H1 (cell line): ENCODE results near the gene POU2AF3. TPM values are rescaled to one million over a fixed set of nuclear protein-coding genes. Genes with fewer than 3 reads are reported as not detected.

Source experiments
- CTCF ChIA-PET: fragments of 300-600 bp; sonication (Branson Sonifier 250); formaldehyde crosslinking; loops from one replicate; lab custom pipeline; 2021; ENCODE audit not compliant: partially characterized antibody; lab: Charles Lee
- POLR2A ChIA-PET: fragments of 300-600 bp; sonication (Branson Sonifier 250); formaldehyde crosslinking; loops from one replicate; lab custom pipeline; 2021; ENCODE audit warnings: inconsistent platforms; ENCODE audit not compliant: partially characterized antibody; lab: Charles Lee
- DNase-seq, 2 experiments: peaks; one replicate each; pipeline versions ENCODE4 v3.0.0 to v3.0.0-alpha.2; 2010 to 2022; ENCODE audit warnings: low spot score in 2 of 2, low read depth in 1 of 2, mixed read lengths in 1 of 2
- FAIRE-seq: peaks from 2 replicates; lab custom pipeline; 2011; peaks lifted over from hg19 to GRCh38; lab: Jason Lieb, UNC
- H2AFZ ChIP-seq: 2 replicates; pipeline ENCODE4 v1.8.1; 2012; ENCODE audit warnings: low read length, inconsistent platforms
- H2AK5ac ChIP-seq: 2 replicates; pipeline ENCODE4 v1.6.1; 2013; ENCODE audit warnings: low read depth, low read length
- H2BK120ac ChIP-seq: replicated peaks from 2 replicates; pipeline ENCODE3; 2013; ENCODE audit warnings: low read depth, low read length, inconsistent platforms
- H2BK12ac ChIP-seq: 2 replicates; pipeline ENCODE4 v1.6.1; 2013; ENCODE audit warnings: low read depth, low read length
- H2BK15ac ChIP-seq: 2 replicates; pipeline ENCODE4 v1.6.1; 2013; ENCODE audit warnings: low read length
- H2BK20ac ChIP-seq: 2 replicates; pipeline ENCODE4 v1.6.1; 2013; ENCODE audit warnings: low read length
- H2BK5ac ChIP-seq: 2 replicates; pipeline ENCODE4 v1.6.1; 2013; ENCODE audit warnings: low read depth, low read length
- H3K14ac ChIP-seq: 2 replicates; pipeline ENCODE4 v1.6.1; 2013; ENCODE audit warnings: inconsistent platforms; ENCODE audit not compliant: insufficient read length
- H3K18ac ChIP-seq: 2 replicates; pipeline ENCODE4 v1.6.1; 2013; ENCODE audit warnings: low read length; ENCODE audit errors: extremely low read depth
- H3K23ac ChIP-seq: 2 replicates; pipeline ENCODE4 v1.6.1; 2013; ENCODE audit warnings: inconsistent platforms; ENCODE audit not compliant: insufficient read length
- H3K23me2 ChIP-seq: 2 replicates; pipeline ENCODE4 v1.6.1; 2013; ENCODE audit warnings: low read depth, low read length
- H3K27ac ChIP-seq: 2 replicates; pipeline ENCODE4 v1.6.1; 2011; ENCODE audit warnings: low read depth, low read length, inconsistent platforms
- H3K27me3 ChIP-seq, 4 experiments: replicated peaks in 1 of 4; 1 replicate in 1 of 4; 2 replicates in 3 of 4; pipeline versions ENCODE4 v1.6.1 to v1.8.1; 2011 to 2013; ENCODE audit warnings: low read length in 3 of 4, mild to moderate bottlenecking in 3 of 4, inconsistent platforms in 2 of 4, mixed read lengths in 2 of 4, moderate library complexity in 1 of 4; ENCODE audit not compliant: control insufficient read depth in 3 of 4, insufficient read depth in 3 of 4; ENCODE audit errors: extremely low read depth in 1 of 4
- H3K36me3 ChIP-seq, 4 experiments: 2 replicates each; pipeline versions ENCODE4 v1.6.1 to v1.8.1; 2011 to 2013; ENCODE audit warnings: mild to moderate bottlenecking in 4 of 4, low read length in 3 of 4, moderate library complexity in 2 of 4, control low read depth in 1 of 4, inconsistent platforms in 1 of 4; ENCODE audit not compliant: insufficient read depth in 4 of 4, control insufficient read depth in 2 of 4
- H3K4ac ChIP-seq: replicated peaks from 2 replicates; pipeline ENCODE3; 2013; ENCODE audit warnings: low read length, low read depth, mixed read lengths, inconsistent platforms; ENCODE audit not compliant: insufficient read length
- H3K4me1 ChIP-seq, 4 experiments: replicated peaks in 1 of 4; 1 replicate in 1 of 4; 2 replicates in 3 of 4; pipeline versions ENCODE4 v1.6.1 to v1.8.1; 2011 to 2013; ENCODE audit warnings: low read length in 3 of 4, inconsistent platforms in 2 of 4, mixed read lengths in 1 of 4; ENCODE audit not compliant: insufficient read depth in 4 of 4, control insufficient read depth in 3 of 4
- H3K4me2 ChIP-seq, 2 experiments: 2 replicates each; pipeline versions ENCODE4 v1.6.1 to v1.8.1; 2011 to 2013; ENCODE audit warnings: low read depth in 2 of 2, low read length in 2 of 2, control low read depth in 1 of 2, inconsistent platforms in 1 of 2, mild to moderate bottlenecking in 1 of 2; ENCODE audit not compliant: insufficient read depth in 1 of 2
- H3K4me3 ChIP-seq, 4 experiments: fragments of 200-600, 300-600 bp in 1 of 4; sonication (generic), shearing (Covaris generic), sonication (Bioruptor Twin) in 1 of 4; 2 replicates each; pipeline versions ENCODE4 v1.5.1 to v1.8.1; 2011 to 2016; ENCODE audit warnings: low read length in 4 of 4, low read depth in 3 of 4, control low read depth in 2 of 4, inconsistent platforms in 2 of 4, mild to moderate bottlenecking in 2 of 4, mixed read lengths in 1 of 4, moderate library complexity in 1 of 4; ENCODE audit not compliant: insufficient read depth in 2 of 4; ENCODE audit errors: extremely low read depth in 1 of 4
- H3K56ac ChIP-seq: replicated peaks from 2 replicates; pipeline ENCODE3; 2013; ENCODE audit warnings: low read depth, mild to moderate bottlenecking, mixed read lengths, low read length, inconsistent platforms; ENCODE audit not compliant: insufficient read length
- H3K79me1 ChIP-seq: 2 replicates; pipeline ENCODE4 v1.6.1; 2013; ENCODE audit warnings: low read depth, low read length, control low read depth
- H3K79me2 ChIP-seq, 2 experiments: 2 replicates each; pipeline versions ENCODE4 v1.6.1 to v1.8.1; 2012 to 2013; ENCODE audit warnings: low read length in 2 of 2, mild to moderate bottlenecking in 2 of 2, inconsistent platforms in 1 of 2; ENCODE audit not compliant: insufficient read depth in 2 of 2, control insufficient read depth in 1 of 2
- H3K9ac ChIP-seq, 4 experiments: replicated peaks in 1 of 4; 1 replicate in 1 of 4; 2 replicates in 3 of 4; pipeline versions ENCODE4 v1.6.1 to v1.8.1; 2011 to 2013; ENCODE audit warnings: low read depth in 3 of 4, low read length in 3 of 4, control low read depth in 2 of 4, mild to moderate bottlenecking in 2 of 4, moderate library complexity in 2 of 4, inconsistent platforms in 1 of 4; ENCODE audit errors: extremely low read depth in 1 of 4
- H3K9me3 ChIP-seq, 2 experiments: 2 replicates each; pipeline versions ENCODE4 v1.6.1 to v1.8.1; 2012 to 2013; ENCODE audit warnings: mild to moderate bottlenecking in 2 of 2, moderate library complexity in 2 of 2, control low read depth in 1 of 2, inconsistent platforms in 1 of 2, low read depth in 1 of 2, low read length in 1 of 2, mixed read lengths in 1 of 2; ENCODE audit not compliant: insufficient read depth in 2 of 2
- H4K20me1 ChIP-seq, 2 experiments: replicated peaks in 1 of 2; 2 replicates each; pipeline versions ENCODE3 to v1.8.1; 2011 to 2013; ENCODE audit warnings: inconsistent platforms in 2 of 2, low read length in 2 of 2, mild to moderate bottlenecking in 1 of 2; ENCODE audit not compliant: insufficient read depth in 2 of 2, control insufficient read depth in 1 of 2
- H4K5ac ChIP-seq: 2 replicates; pipeline ENCODE4 v1.6.1; 2013; ENCODE audit warnings: low read length, low read depth, mixed read lengths, inconsistent platforms; ENCODE audit not compliant: insufficient read length
- H4K8ac ChIP-seq: 2 replicates; pipeline ENCODE4 v1.8.0; 2013; ENCODE audit warnings: mild to moderate bottlenecking, moderate library complexity, low read length, inconsistent platforms; ENCODE audit not compliant: insufficient read depth; ENCODE audit errors: extremely low read depth
- H4K91ac ChIP-seq: replicated peaks from 2 replicates; pipeline ENCODE3; 2013; ENCODE audit warnings: low read length, mixed read lengths, inconsistent platforms; ENCODE audit not compliant: insufficient read length
- EP300 ChIP-seq, 2 experiments: IDR thresholded peaks; 1 replicate in 1 of 2; 2 replicates in 1 of 2; pipeline ENCODE4 v1.6.1; 2011 to 2012; ENCODE audit warnings: low read depth in 2 of 2, low read length in 2 of 2, mild to moderate bottlenecking in 2 of 2, borderline replicate concordance in 1 of 2, inconsistent platforms in 1 of 2, moderate library complexity in 1 of 2
- GABPA ChIP-seq: IDR thresholded peaks from 2 replicates; pipeline ENCODE4 v1.6.1; 2011; ENCODE audit warnings: mild to moderate bottlenecking, low read length, moderate library complexity, borderline replicate concordance; ENCODE audit not compliant: insufficient read depth
- POLR2A ChIP-seq, 2 experiments: IDR thresholded peaks; 1 replicate in 1 of 2; 2 replicates in 1 of 2; pipeline ENCODE4 v1.6.1; 2011; ENCODE audit warnings: low read depth in 2 of 2, low read length in 2 of 2, mild to moderate bottlenecking in 2 of 2; ENCODE audit errors: control extremely low read depth in 1 of 2
- RBBP5 ChIP-seq: IDR thresholded peaks from 2 replicates; pipeline ENCODE4 v1.7.1; 2012; ENCODE audit warnings: low read depth, mild to moderate bottlenecking, inconsistent platforms, low read length, moderate library complexity, borderline replicate concordance
- SIX5 ChIP-seq: IDR thresholded peaks from 2 replicates; pipeline ENCODE4 v1.6.1; 2011; ENCODE audit warnings: mild to moderate bottlenecking, low read depth, low read length
- WGBS, 2 experiments: shearing (Covaris generic) in 1 of 2; methylation state at CpG; one replicate each; pipeline versions ENCODE4 v1.1.6 to v1.1.7; 2013 to 2015; ENCODE audit warnings: low lambda C conversion rate in 2 of 2, mixed read lengths in 2 of 2, inconsistent platforms in 1 of 2, low coverage in 1 of 2, missing lambda C conversion rate in 1 of 2; ENCODE audit not compliant: insufficient replicate concordance in 2 of 2, insufficient coverage in 1 of 2, insufficient read length in 1 of 2; ENCODE audit errors: extremely low coverage in 1 of 2, missing lambda C conversion rate in 1 of 2; 5-methylcytosine and 5-hydroxymethylcytosine counted together
- polyA plus RNA-seq, 7 experiments: library from polyadenylated mRNA; depleted of rRNA in 3 of 7; stranded (reverse) in 5 of 7; unstranded in 2 of 7; fragments of >200 nt in 5 of 7; fragments of 200-250 nt in 2 of 7; gene quantifications; 1 replicate in 5 of 7; 2 replicates in 1 of 7; 4 replicates in 1 of 7; pipeline versions ENCODE4 v1.2.1 to v1.2.3, GENCODE V29; 2011 to 2013; ENCODE audit warnings: missing spikeins in 2 of 7, mixed read lengths in 2 of 7
- total RNA-seq: library from RNA; stranded (reverse); fragmentation: NEBNext Ultra II Directional; extraction: Animal tissue kit (Norgen Biotek cat#: 25700); gene quantifications from 2 replicates; pipeline ENCODE4 v1.2.1, GENCODE V29; 2021

Gene POU2AF3
- total and polyA plus RNA-seq, 2 of the 8 experiments (the other 6 are each of a cell fraction or from before 2014, with no cell fraction given), result 1.2 to 5.7 TPM

- Histone ChIP-seq H2AFZ (no peak overlapping the region), H3K4me3 (no peak overlapping the region), H3K56ac (no peak overlapping the region), H2BK20ac (no peak overlapping the region), H2BK15ac (no peak overlapping the region), H3K9me3 (no peaks in the 10 kb centered on the region), H3K36me3 (no peaks in the 10 kb centered on the region), H3K27ac (no peak overlapping the region), H3K9ac (no peak overlapping the region), H2BK12ac (no peak overlapping the region), H3K79me2 (no peaks in the 10 kb centered on the region), H3K27me3 (no peaks in the 10 kb centered on the region), H2BK120ac (no peak overlapping the region), H4K8ac (no peak overlapping the region), H3K79me1 (no peaks in the 10 kb centered on the region), H4K91ac (no peak overlapping the region), H3K23ac (no peak overlapping the region), H3K4ac (no peak overlapping the region), H3K4me2 (no peak overlapping the region), H2BK5ac (no peak overlapping the region), H3K14ac (no peak overlapping the region), H3K4me1 (no peaks in the 10 kb centered on the region), H4K20me1 (no peaks in the 10 kb centered on the region), H4K5ac (no peak overlapping the region), H3K18ac (no peak overlapping the region)
- 92% methylated on average over 2 of the region's 2 CpGs; no CpG with 5 or more reads in 1 of the 2 experiments for WGBS, 2 experiments
- POLR2A ChIA-PET, result no interaction called here
- FAIRE-seq, result no peak
- CTCF ChIA-PET, result interaction anchor here (0.8 to 2.5 kb wide), 4 partner anchors 18 to 181 kb away, joined by 3 to 11 read pairs (median 6); no protein-coding TSS in a partner anchor
- TF ChIP-seq POLR2A (IDR thresholded peaks at IDR 0.05; ENCODE audit: control extremely low read depth in 1 of 2, low read depth in 2 of 2, low read length in 2 of 2) (no peak), SIX5 (no peak), EP300 (IDR thresholded peaks at IDR 0.05; ENCODE audit: borderline replicate concordance in 1 of 2, low read depth in 2 of 2, low read length in 2 of 2) (no peak), RBBP5 (no peak), GABPA (no peak)
- TF ChIP-seq, all 59 proteins: peak for 0
- H3K23me2 ChIP-seq, result no peaks in the 10 kb centered on the region
- DNase-seq, result no peak
- no peak overlapping the region for H2AK5ac ChIP-seq
These were observed 32.9 kb upstream of the POU2AF3 start for GRCh38 chr11:111265421-111265820.
